HG03097 (cell line): ENCODE data around the gene FGD4.
"Not testable (repeated sequence)": the region's sequence is repeated elsewhere in the genome, so short reads cannot be mapped to it uniquely, and the experiment has no call there.

Source experiments
- ATAC-seq: cut with Tn5 transposase; IDR thresholded peaks from one replicate; pipeline ENCODE4 v1.9.1; 2021; ENCODE audit not compliant: unreplicated experiment, low FRiP score

Gene FGD4

DNA sequence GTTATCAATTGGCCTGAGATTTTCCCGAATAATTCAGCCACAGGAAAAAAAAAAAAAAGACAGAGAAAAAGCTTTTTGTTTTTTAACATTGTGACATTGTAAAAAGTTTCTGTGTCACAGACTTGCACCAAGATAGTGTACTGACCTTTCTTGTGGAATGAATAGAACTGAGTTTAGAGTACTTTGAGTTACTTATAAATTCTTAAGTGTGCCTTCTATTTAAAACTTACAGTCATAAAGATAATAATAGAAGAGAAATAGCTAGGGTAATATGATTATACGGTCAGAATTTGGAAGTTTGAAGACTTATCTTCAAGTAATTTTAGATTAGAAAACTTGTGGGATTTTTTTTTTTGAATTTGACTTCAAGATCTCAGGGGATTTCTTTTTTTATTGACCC lies 88.8 kb downstream of the FGD4 start:
- ATAC-seq, result no peak

DNA sequence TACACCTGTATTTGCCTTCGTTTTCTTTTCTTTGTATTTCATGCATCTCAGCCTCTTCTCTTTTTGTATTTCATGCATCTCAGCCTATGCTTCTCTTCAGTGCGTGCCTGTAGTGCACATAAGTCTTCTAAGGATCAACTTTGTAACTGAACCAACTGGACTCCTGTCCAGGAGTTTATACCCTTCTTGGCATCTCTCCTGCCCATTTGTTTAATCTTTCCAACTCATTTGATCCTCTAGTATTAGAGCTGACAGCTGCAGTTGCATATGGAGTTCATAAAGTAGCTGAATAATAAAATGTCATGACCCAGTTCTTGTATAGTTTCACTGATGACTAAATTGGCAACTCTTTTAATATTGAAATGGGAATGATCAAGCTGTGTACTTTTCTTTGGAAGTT lies 89.7 kb downstream of the FGD4 start:
- ATAC-seq, result no peak

- ATAC-seq, result no peak
Observed at GRCh38 chr12:32490801-32491200, 91.4 kb downstream of the FGD4 start.

DNA sequence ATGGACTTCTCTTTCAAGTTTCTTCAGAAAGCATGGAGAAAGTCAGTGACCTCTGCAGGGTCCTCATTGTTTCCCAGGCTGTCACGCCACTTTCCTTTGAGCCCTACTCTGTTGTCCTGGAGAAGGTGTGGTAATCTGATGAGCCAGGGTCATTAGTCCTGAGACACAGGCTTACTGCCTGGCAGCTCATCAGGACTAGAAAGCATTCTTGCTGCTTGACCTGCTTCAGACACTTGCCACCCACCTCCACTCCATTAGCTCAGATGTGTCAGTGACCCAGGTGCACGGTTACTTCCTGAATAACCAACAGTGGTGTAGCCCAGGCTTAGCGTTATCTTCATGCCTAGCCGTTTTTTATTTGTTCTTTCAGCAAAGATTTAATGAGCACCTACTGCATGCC lies 93.9 kb downstream of the FGD4 start:
- ATAC-seq, result no peak

GRCh38 chr12:32494656-32495055 lies 95.3 kb downstream of the FGD4 start:
- no peak for ATAC-seq

DNA sequence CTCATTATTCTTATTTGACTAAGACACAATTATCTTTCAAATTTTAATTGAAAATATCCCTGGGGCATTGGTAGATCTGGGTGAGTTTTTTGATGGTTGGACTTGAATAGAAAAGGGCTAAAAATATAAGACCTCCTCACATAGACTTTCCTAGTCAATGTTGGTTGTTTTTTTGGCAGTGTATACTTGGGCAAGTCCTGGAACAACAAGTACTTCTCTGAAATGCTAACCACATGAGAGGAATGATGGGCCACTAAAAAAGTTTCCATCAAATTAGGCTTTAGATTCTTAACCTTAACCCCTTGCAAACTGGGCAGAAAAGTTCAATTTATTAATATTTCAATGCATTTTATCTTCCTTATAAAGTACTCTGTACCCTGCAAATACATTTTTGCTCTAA lies 97.6 kb downstream of the FGD4 start:
- ATAC-seq, result no peak

GRCh38 chr12:32497864-32498263 lies 98.5 kb downstream of the FGD4 start:
- no peak for ATAC-seq

GRCh38 chr12:32499048-32499447 lies 99.7 kb downstream of the FGD4 start:
- no peak for ATAC-seq

GRCh38 chr12:32501835-32502333 lies 102.5 kb downstream of the FGD4 start:
- no peak for ATAC-seq

DNA sequence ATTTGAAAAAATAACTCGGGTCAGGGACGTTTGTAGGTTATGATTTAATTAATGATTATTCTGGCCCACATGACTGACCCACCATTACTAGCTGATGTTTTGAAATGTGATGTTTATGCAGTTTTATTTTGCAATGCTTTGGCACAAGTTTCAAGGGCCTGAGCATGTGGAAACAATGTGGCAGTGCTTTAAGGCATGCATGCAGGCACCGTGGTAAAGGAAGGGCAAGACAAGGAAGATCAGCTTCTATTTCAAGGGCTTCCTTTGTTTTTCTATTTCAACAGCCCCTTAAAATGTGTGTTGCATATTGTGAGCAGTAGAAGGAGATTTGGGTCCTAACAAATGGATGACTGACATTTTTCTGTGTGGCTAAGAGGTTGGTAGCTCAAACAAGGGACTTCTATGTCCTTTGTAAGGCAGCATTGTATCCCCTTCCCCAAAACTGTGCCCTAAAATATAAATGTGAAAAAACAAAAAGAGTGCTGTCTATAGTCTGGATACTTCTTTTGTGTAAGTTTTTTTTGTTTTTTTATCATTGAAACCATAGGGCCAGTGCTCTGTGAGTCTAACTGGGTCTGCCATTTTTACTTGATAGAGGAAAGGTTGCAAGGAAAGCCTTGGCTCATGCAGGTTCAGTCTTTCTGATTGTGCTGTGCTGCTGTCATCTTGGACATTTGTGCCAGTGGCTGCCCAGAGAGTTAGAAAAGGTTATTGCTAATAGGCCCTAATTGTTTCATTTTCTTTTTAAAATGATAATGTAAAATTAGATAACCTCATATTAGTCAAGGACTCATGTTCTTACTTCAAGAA lies 103.5 kb downstream of the FGD4 start:
- ATAC-seq, result no peak

GRCh38 chr12:32503730-32504129 lies 104.4 kb downstream of the FGD4 start:
- no peak for ATAC-seq

DNA sequence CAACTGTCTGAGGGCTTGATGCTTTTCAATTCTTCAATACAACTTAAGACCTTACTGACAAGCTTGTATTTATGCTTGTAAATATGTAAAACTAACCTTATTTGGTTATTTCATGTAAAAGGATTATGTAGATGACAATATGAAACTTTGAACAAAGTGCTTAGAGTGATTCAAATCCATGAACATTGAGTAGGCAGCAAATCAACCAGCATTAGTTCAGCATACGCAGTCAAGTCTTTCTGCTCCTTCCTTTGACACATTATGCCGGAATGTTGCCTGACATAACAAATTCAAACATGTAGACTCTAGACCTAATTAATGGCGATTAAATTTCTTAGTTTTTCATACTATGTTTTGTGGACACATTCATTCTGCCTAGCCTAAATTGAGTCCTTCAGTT lies 105.2 kb downstream of the FGD4 start:
- ATAC-seq, result no peak

- no peak for ATAC-seq
Observed at GRCh38 chr12:32505067-32505945, 105.9 kb downstream of the FGD4 start.

DNA sequence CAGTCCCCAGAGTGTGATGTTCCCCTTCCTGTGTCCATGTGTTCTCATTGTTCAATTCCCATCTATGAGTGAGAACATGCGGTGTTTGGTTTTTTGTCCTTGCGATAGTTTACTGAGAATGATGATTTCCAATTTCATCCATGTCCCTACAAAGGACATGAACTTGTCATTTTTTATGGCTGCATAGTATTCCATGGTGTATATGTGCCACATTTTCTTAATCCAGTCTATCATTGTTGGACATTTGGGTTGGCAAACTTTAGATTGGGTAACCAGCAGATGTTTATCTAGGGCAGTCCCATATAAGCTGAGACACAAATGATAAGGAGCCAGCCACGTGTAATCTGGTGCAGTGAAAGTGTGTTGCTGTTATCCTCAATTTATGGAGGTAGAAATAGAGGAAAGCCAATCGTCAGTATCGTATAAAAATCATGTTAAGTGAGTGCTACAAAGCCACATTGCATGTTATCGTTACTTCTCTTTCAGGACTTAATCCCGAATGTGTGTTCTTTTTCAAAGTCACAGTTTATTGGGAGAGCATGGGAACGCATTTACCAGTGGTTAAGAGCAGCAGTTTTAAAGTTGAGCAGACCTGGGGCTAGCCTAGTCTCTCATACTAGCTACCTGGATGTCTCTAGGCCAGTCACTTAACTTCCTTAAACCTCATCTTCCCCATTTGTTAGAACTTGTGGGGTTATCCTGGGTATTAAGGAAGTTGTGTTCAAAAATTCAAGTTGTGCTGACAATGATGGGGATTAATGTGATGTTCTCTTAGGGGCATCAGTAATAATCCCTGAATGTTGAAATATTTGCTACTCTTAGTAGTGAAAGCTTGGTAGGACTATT lies 108.0 kb downstream of the FGD4 start:
- ATAC-seq, result not testable (repeated sequence)

DNA sequence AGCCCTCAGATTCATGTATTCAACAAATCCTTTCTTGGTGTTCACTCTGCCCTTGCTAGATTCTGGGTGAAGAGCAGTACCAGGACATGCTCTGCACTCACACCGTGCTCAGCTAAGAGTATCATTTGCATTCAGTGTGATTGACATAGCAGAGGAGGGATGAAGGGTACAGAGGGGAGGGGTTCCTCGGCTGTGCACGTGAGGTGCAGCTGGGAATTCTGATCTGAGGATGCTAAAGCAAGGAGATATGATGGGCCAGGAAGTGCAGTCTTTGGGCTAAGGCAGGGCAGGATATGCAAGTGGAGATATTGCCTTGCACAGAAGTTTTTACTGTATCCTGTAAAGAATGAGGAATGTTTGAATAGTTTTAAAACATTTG lies 108.6 kb downstream of the FGD4 start:
- no peak for ATAC-seq

DNA sequence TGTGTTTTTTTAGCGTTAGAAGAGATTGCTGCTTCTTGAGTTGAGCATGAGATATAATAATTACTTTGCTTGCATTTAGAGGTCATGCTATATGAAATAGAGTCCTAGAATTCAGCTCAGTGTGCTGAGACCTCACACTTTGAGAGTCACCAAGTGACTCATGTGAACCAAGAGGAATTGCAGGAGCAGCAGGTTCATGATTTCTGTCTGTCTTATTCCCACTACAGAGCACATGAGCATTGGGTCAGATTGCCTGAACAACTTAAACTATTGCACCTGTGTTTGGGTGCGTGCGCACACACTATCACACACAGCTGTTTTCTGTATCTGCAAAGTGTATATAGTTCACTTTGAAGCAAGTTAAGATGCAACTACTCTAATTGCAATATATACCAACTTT lies 109.3 kb downstream of the FGD4 start:
- ATAC-seq, result no peak

GRCh38 chr12:32509328-32510091 lies 110.2 kb downstream of the FGD4 start:
- ATAC-seq, result no peak

GRCh38 chr12:32511976-32512375 lies 112.6 kb downstream of the FGD4 start:
- ATAC-seq, result not testable (repeated sequence)

DNA sequence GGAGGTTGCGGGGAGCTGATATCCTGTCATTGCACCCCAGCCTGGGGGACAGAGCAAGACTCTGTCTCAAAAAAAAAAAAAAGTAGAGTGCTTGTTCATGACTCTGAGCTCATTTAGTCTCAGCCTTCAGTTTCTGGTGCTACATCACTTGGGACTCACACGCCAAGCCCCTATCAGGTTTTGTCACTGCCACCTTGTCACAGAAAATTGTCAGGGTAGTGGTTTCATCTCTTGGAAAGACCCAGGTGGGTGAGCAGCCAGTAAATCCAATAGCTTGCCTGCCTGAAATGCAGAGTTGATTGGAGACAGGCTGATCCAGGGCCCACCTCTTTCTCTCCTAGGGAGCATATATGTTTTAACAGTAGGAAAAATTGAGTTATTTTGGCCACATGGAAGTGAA lies 113.0 kb downstream of the FGD4 start:
- ATAC-seq, result no peak

- no peak for ATAC-seq
Observed at GRCh38 chr12:32512910-32513309, 113.6 kb downstream of the FGD4 start.
